GM18526 (cell line): Measurements from ENCODE around the gene EHF.

ENCODE experiments used
- POLR2A ChIP-seq: IDR thresholded peaks from 3 replicates; pipeline ENCODE4 v1.6.1; 2011; ENCODE audit not compliant: insufficient read length; ENCODE audit errors: extremely low read depth

Gene EHF

GRCh38 chr11:34643311-34643710 lies 22.4 kb downstream of the EHF start:
- TF ChIP-seq POLR2A: no peak

DNA sequence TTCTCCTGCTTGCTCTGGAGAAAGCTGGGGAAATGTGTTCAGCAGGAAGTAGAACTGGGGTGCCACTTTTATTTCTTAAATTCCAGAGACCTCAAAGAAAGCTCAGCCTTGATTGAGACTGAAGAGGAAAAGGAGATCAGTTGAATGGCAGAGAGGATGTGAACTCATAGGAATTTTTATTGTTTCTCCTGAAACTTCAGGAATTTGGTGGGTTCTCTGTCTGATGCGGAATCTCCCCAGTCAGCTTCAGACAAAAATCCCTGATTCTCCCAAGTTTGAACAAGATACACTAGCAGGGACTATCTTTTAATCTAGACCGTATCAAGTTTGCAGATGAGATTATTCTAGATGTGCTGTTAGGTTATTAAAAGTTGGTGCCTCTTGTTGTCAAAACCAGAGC lies 23.0 kb downstream of the EHF start:
- TF ChIP-seq POLR2A: no peak

- TF ChIP-seq POLR2A: no peak
Observed at GRCh38 chr11:34644669-34645406, 23.9 kb downstream of the EHF start.

GRCh38 chr11:34646431-34646830 lies 25.5 kb downstream of the EHF start:
- TF ChIP-seq POLR2A: no peak

DNA sequence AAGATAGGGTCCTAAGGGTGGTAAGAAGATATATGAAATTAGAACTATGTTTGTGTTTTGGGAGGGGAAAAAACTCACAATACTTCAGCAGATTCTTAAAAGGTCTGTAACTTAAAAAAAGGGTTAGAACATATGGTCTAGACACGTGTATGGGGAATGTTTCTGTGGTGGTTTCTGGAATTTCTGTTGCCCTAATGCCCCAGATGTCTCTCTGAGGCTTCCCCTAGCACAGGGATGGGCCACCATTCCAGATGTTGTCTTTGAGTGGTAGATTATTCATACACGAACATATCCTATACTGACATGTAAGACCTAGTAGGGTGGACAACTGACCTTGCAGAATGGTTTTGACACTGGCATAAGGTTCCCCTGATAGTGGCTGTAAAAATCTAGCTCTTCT lies 26.2 kb downstream of the EHF start:
- TF ChIP-seq POLR2A: no peak

DNA sequence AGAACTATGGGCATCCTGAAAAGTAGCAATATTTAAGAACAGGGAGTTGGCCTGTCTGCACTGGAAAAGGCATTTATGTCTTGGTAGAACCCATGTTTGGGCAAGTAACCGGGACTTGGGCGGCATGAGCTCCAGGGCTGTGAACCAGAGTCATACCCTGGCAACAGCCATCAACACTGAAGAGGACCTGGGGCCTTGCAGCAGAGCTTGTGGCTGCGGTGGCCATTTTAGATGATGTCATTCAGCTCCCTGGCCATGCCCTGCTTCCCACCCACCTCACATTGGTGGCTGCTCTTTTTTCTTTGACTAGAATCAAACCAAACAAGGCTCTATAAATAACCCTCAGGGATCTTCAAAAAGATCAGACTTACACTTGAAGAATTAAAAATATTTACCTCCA lies 26.6 kb downstream of the EHF start:
- TF ChIP-seq POLR2A: no peak

DNA sequence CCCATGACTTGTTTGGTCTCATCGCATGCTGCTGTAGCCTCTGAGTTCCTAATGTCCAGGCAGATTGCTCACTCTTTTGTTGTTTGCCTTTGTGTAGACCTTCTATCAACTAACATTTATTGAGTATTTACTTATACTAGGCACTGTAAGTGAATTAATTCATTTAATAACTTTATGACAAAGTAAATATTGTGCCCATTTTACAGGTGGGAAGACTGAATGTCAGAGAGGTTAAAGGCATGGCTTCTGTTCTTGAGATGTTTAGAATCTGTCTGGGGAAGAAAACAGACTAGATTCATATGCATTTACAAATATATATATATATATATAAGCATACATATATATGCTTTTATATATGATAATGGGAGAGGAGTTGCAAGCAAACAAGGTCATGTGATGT lies 27.1 kb downstream of the EHF start:
- no peak for TF ChIP-seq POLR2A

DNA sequence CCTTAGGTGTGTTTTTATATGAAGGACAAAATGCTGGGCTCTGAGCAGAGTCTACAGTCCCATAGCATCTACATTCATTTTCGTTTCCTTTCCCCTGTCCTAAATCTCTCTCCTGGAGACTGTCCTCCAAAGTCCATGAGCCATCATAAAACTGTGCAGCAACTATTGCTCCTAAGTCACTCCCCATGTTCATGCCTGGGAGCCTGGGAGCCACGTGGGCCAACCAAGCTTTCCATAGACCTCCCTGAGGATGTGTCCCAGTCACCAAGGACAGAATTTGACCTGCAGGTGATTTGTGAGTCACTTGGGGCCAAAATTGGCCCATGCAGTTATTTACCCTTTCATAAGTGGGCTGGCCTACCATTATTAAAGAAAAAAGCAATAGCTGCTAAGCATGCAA lies 28.7 kb downstream of the EHF start:
- TF ChIP-seq POLR2A: no peak

GRCh38 chr11:34650528-34650927 lies 29.6 kb downstream of the EHF start:
- no peak for TF ChIP-seq POLR2A

DNA sequence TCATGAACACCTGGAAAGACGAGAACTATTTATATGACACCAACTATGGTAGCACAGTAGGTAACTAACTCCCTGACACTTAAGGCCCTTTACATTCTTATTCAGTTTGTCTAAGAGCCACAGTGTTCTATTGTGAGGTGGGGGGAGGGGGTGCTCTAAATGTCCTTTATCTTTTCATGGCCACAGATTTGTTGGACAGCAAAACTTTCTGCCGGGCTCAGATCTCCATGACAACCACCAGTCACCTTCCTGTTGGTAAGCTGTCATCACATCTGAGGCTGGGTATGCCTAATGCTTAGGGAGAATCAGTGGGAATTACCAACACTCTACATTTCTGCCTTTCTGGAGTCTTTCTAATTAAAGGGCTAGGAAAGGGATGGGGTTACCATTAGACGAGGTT lies 30.7 kb downstream of the EHF start:
- TF ChIP-seq POLR2A: no peak

DNA sequence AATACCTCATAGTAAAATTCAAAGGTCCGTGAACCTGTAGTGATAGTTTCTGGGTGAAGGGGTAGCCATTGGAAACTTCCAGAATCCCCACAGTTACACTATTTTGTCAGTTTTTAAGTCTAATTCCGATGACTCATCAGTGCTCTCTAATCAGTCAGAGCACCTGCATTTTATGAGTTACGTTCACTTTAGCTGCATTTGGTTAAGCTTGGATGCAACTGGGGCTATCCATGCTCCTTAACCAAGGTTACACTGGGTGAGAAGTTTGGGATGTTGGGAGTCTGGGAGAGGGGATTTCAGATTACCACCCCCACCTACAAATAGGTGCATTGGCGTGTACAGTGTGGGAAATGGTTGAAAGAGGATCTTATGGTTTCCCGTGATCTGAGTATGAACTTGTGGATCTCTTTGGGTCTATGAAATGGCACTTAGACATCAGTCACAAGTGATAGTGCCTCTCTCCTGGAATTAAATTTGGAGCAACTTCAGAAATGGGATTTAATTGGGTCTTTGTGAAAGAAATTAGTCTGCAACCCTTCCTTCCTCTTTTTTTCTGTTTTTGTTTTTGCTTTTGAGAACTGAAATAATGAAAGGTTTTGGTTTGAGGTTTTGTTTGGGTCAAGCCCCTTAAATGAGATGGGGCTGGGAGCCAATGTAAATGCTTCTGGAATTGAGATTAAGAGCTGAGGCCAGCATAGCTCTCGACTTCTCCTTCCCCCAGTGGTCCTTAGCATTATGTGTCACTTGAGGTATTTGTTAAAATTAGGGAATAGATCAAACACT lies 31.5 kb downstream of the EHF start:
- no peak for TF ChIP-seq POLR2A

DNA sequence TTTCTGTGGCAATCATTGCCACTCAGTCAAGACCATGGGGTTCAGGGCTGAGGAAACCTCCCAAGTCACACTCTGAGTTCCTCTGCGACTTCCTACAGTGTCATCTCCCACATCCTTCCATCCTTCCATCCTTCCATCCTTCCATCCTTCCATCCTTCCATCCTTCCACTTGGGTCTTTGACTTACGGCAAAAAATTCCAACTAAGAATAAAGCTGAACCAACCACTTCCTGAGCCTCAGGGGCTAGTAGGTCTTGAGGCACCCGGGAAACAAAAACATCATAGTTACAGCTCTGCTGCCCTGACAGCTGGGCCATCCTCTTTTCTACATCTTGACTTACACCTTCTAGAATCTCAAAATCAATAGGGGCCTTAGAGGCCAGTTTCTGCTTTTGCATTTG lies 32.1 kb downstream of the EHF start:
- no peak for TF ChIP-seq POLR2A

- no peak for TF ChIP-seq POLR2A
Observed at GRCh38 chr11:34653851-34654482, 33.1 kb downstream of the EHF start.

- TF ChIP-seq POLR2A: no peak
Observed at GRCh38 chr11:34654483-34655334, 33.8 kb downstream of the EHF start.

DNA sequence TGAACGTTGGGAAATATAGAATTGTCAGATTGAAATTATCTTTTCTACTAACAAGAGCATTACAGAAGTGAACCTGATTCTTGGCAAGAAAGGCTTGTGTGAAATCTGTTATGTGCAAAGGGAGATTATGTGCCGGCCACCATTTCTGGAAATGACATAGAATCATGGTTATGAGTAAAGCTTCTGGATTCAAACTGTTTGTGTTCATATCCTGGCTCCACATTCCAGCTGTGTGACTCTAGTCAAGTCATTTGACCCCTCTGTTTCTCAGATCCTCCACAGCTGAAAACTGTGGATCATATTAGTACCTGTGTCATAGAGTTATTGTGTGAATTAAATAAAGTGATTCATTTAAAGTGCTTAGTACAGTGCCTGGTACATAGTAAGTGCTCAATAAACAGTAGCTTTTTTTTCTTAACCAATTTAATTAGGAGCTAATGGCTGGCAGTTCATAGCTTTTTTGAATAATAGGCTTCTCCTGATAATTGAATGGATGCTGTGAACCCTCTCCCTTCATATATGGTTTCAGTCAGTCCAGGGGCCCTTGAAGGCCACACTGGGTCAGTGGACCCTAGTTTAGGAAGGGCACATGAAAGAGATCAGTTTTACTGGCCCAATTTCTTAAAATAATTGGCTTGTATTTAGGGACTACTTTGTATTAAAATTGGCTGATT lies 34.6 kb downstream of the EHF start:
- no peak for TF ChIP-seq POLR2A

GRCh38 chr11:34656062-34656720 lies 35.3 kb downstream of the EHF start:
- no peak for TF ChIP-seq POLR2A
